Astrocyte of the cerebellum (primary cell): Measurements from ENCODE around the gene ZNRD2.
"Not testable (repeated sequence)": the region's sequence is repeated elsewhere in the genome, so short reads cannot be mapped to it uniquely, and the experiment has no call there.

ENCODE experiments used
- DNase-seq: peaks from one replicate; pipeline ENCODE4 v3.0.0-alpha.2; 2011; ENCODE audit warnings: low read depth
- H3K4me3 ChIP-seq: 2 replicates; pipeline ENCODE4 v1.5.1; 2011; ENCODE audit warnings: mild to moderate bottlenecking, low read depth, low read length, moderate library complexity
- in situ Hi-C: cut with HindIII; loops from 2 replicates; pipeline ENCODE4 v1.10.0; 2017; ENCODE audit warnings: low sequenced_read_pairs
- TF ChIP-seq, protein P1 (sequence below): IDR thresholded peaks from 2 replicates; pipeline ENCODE4 v1.5.1; 2012; ENCODE audit warnings: low read length, low read depth, moderate library complexity, mild to moderate bottlenecking; ENCODE audit errors: missing control alignments

The ZNRD2 gene, protein sequence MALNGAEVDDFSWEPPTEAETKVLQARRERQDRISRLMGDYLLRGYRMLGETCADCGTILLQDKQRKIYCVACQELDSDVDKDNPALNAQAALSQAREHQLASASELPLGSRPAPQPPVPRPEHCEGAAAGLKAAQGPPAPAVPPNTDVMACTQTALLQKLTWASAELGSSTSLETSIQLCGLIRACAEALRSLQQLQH

DNA sequence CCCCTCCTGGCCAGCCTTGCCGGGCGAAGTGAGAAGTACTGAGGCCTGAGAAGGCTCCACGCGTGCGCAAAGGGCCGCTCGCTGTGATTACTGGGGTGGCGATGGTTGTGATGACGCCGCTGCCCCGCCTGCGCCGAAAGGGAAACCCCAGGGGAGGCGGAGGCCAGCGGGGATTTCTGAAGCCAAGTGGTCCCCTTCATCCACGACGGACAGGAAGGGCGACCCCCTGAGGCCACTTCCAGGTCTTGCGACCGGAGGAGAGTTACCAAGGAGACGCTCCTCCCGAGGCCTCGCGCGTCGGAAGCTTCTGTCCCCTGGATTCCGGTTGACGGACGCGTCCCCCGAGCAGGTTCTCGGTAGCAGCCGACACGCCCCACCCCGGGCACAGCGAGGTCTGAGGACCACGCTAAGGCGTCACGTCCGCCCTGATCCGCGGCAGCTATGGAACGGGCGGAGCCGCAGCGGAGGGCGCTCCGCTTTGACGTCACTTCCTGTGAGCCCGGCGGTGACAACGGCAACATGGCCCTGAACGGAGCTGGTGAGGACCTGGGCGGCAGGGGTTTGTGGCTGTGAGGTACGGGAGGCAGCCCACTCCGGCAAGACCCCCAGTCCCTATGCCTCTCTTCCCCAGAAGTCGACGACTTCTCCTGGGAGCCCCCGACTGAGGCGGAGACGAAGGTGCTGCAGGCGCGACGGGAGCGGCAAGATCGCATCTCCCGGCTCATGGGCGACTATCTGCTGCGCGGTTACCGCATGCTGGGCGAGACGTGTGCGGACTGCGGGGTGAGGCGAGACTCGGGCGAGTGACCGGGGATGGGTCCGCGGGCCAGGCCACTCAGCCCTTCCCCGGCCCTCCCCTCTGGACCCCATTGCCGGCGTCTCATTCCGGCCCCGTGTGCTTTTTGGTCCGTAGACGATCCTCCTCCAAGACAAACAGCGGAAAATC is at the start of gene ZNRD2:
ZNRD2 (plus strand) TSS at position 505 of the 946 bp plus-strand sequence; CDS start at position 520, 15 bp downstream.
- peak within 1 kb of the TSS; percentile 91 for H3K4me3 ChIP-seq
- DNase-seq, result peak; percentile 91
- in situ Hi-C loops, result no loop called here
- TF ChIP-seq, protein P1, sequence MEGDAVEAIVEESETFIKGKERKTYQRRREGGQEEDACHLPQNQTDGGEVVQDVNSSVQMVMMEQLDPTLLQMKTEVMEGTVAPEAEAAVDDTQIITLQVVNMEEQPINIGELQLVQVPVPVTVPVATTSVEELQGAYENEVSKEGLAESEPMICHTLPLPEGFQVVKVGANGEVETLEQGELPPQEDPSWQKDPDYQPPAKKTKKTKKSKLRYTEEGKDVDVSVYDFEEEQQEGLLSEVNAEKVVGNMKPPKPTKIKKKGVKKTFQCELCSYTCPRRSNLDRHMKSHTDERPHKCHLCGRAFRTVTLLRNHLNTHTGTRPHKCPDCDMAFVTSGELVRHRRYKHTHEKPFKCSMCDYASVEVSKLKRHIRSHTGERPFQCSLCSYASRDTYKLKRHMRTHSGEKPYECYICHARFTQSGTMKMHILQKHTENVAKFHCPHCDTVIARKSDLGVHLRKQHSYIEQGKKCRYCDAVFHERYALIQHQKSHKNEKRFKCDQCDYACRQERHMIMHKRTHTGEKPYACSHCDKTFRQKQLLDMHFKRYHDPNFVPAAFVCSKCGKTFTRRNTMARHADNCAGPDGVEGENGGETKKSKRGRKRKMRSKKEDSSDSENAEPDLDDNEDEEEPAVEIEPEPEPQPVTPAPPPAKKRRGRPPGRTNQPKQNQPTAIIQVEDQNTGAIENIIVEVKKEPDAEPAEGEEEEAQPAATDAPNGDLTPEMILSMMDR, result peak; percentile 24

DNA sequence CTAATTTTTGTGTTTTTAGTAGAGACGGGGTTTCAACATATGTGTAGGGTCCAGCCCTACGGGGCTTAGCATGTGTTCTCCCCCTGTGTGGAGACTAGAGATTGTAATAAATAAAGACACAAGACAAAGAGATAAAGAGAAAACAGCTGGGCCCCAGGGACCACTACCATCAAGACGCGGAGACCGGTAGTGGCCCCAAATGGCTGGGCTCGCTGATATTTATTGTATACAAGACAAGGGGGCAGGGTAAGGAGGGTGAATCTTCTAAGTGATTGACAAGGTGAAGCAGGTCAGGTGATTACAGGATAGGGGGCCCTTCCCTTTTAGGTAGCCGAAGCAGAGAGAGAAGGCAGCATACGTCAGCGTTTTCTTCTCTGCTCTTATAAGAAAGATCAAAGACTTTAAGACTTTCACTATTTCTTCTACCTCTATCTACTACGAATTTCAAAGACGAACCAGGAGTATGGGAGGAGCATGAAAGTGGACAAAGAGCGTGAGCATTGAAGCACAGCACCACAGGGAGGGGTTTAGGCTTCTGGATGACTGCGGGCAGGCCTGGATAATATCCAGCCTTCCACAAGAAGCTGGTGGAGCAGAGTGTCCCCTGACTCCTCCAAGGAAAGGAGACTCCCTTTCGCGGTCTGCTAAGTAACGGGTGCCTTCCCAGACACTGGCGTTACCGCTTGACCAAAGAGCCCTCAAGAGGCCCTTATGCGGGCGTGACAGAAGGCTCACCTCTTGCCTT is 48.3 kb upstream of the ZNRD2 start:
- in situ Hi-C loops, H3K4me3 ChIP-seq: not testable (repeated sequence)

DNA sequence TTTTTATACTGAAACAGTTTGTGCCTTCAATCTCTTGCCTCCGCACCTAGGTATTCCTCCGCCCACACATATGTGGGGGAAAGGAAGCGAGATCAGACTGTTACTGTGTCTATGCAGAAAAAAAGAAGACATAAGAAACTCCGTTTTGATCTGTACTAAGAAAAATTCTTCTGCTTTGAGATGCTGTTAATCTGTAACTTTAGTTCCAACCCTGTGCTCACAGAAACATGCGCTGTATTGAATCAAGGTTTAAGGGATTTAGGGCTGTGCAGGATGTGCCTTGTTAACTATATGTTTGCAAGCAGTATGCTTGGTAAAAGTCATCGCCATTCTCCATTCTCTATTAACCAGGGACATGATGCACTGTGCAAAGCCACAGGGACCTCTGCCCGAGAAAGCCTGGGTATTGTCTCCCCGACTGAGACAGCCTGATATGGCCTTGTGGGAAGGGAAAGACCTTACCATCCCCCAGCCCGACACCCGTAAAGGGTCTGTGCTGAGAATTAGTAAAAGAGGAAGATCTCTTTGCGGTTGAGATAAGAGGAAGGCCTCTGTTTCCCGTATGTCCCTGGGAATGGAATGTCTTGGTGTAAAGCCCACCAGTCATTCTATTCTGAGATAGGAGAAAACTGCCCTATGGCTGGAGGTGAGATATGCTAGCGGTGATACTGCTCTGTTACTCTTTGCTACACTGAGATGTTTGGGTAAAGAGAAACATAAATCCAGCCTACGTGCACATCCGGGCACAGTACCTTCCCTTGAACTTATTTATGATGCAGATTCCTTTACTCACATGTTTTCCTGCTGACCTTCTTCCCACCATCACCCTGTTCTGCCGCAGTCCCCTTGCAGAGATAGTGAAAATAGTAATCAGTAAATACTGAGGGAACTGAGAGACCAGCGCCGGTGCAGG is 47.3 kb upstream of the ZNRD2 start:
- in situ Hi-C loops, H3K4me3 ChIP-seq, DNase-seq: not testable (repeated sequence)

More for the DNA sequence above, 48.3 kb upstream of the ZNRD2 start:
- not testable (repeated sequence) for DNase-seq

DNA sequence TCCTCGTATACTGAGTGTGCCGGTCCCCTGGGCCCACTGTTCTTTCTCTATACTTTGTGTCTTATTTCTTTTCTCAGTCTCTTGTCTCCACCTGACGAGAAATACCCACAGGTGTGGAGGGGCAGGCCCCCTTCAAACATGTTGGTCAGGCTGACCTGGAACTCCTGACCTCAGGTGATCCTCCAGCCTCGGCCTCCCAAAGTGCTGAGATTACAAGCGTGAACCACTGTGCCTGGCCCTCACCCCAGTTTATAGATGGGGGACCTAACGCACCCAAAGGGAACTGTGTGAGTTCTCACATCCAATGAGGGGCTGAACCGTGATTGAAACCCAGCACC is 46.7 kb upstream of the ZNRD2 start:
- DNase-seq, H3K4me3 ChIP-seq, in situ Hi-C loops: not testable (repeated sequence)

DNA sequence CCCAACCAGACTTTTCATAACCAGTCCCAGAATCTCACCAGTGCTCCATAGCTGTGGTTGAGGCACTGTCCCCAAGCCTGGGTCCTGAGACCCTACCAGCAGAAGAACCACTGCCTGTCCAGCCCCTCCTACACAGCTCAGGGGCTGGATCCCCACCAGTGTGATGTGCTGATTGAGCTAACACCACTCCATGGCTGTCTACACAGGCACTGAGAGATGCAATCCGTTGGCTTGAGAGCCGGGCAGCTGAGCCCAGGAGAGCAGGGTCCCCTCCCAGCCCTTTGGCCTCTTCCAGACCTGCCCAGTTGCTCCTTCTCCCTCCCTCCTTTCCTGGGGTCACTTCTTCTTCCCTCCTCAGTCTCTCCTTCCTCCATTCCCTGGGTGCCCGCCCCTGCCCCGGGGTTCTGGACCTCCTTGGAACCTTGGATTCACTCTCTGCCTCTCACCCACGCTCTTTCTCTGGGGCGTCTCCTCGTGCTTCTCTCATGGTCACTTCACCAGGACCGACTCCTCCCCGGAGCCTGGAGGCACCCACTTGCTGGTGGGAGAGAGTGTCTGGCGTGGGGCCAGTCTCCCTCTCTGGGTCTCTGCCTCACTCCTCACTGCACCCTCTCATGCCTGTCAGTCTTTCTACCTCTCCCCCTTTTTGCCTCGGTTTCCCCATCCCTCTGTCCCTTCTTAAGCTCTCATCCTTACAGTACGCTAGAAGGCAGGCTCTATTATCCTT is 46.1 kb upstream of the ZNRD2 start:
- H3K4me3 ChIP-seq, result peak overlapping the region; percentile 9
- in situ Hi-C loops, result no loop called here
- TF ChIP-seq, protein P1, result no peak
- DNase-seq, result no peak

DNA sequence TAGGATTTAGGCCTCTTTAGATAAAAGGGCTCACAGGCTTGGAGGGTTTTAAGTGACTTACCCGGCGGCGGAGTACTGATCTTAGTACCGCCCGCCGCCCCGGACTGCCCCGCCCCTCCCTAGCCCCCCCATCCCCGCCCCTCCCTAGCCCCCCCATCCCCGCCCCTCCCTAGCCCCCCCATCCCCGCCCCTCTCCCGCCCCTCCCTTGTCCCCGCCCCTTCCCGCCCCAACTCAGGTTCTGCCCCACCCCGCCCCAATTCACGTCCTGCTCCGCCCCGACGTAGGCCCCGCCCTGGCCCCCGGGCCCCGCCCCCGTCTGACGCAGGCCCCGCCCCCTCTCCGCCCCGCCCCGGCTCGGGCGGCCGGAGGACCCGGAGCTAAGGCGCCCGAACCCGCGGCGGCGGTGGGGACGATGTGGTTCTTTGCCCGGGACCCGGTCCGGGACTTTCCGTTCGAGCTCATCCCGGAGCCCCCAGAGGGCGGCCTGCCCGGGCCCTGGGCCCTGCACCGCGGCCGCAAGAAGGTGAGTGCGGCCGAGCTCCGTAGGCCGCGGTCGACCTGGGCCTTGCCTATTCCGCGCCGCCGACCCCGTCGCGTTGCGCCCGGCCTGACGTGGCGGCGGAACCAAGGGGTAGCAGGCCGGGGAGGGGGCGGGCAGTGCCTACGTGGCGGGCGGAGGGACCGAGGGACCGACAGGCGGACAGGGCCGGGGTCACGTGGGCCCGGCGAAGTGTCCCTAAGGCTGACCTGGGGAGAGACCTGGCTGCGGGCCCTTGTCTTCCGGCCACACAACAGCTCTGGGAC is 45.3 kb upstream of the ZNRD2 start, which contains the start of gene SCYL1:
SCYL1 (plus strand) TSS at position 343 of the 805 bp plus-strand sequence; CDS start at position 414, 71 bp downstream.
- peak; percentile 57 for DNase-seq
- in situ Hi-C loops, result no loop called here
- TF ChIP-seq, protein P1, result no peak
- peak within 1 kb of the TSS; percentile 90 for H3K4me3 ChIP-seq
